HUES6 (cell line): ENCODE data around the gene TSHR.
A peak's percentile ranks its signal among the peaks of the same experiment; 100 is the strongest.

Experiments
- H3K27ac ChIP-seq: 2 replicates; pipeline ENCODE4 v1.7.0; 2013; ENCODE audit warnings: low read depth, mild to moderate bottlenecking, low read length, inconsistent platforms
- H3K27me3 ChIP-seq: 2 replicates; pipeline ENCODE4 v1.6.1; 2013; ENCODE audit warnings: low read length; ENCODE audit not compliant: control insufficient read depth, insufficient read depth
- H3K36me3 ChIP-seq: 2 replicates; pipeline ENCODE4 v1.6.1; 2013; ENCODE audit warnings: low read length; ENCODE audit not compliant: control insufficient read depth, insufficient read depth
- H3K4me1 ChIP-seq: 2 replicates; pipeline ENCODE4 v1.6.1; 2013; ENCODE audit warnings: low read length; ENCODE audit not compliant: control insufficient read depth, insufficient read depth
- H3K4me3 ChIP-seq: 2 replicates; pipeline ENCODE4 v1.5.1; 2013; ENCODE audit warnings: low read depth, low read length
- H3K9ac ChIP-seq: one replicate; pipeline ENCODE4 v1.6.1; 2013; ENCODE audit warnings: mild to moderate bottlenecking, low read length
- H3K9me3 ChIP-seq: 2 replicates; pipeline ENCODE4 v1.6.1; 2013; ENCODE audit warnings: low read depth, low read length; ENCODE audit not compliant: control insufficient read depth, insufficient read depth

The TSHR gene

DNA sequence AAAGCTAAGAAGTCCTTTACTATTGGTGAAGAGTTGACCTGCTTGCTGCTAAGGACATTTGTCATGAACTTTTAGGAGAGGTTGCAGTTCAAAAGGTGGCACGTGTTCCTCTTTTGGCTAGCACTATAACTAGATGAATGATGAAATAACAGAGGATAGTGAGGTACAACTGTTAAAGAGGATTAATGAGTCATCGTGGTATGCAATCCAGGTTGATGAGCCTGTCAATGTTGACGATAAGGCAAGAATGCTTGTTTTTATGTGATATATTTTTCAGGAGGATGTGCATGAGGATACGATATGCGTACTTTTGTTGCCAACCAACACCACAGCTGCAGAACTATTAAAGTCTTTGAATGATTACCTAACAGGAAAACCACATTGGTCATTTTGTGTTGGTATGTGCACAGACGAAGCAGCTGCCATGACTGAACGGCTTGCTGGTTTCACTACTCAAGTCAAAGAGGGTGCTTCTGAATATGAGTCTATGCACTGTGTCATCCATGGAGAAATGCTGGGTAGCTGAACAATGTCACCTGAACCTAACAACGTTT is 24.5 kb upstream of the TSHR start:
- Histone ChIP-seq H3K36me3 (no peaks in the 10 kb centered on the region), H3K27me3 (no peaks in the 10 kb centered on the region), H3K4me1 (no peaks in the 10 kb centered on the region), H3K9me3 (no peaks in the 10 kb centered on the region), H3K4me3 (no peak overlapping the region), H3K9ac (no peak overlapping the region), H3K27ac (no peak overlapping the region)

DNA sequence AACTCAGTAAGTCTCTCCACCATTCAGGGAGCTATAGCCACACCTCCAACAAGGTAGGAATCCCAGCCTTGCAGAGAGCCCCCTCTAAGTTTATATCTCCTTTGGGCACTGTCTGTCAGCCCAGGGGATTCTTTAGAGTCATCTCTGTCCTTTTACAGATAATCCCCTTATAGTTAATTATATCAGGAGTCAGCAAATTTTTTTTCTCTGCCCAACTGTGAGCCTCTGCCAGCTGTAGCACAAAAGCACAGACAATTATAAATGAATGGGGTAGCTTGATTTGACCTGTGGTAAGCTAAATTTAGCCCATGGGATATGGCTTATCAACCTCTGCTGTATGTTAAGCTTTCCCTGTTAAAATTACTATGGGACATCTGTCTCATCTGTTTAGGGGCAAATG is 22.1 kb upstream of the TSHR start:
- no peak overlapping the region for H3K27ac ChIP-seq
- no peaks in the 10 kb centered on the region for H3K27me3 ChIP-seq
- no peaks in the 10 kb centered on the region for H3K4me1 ChIP-seq
- H3K4me3 ChIP-seq, result no peak overlapping the region
- no peaks in the 10 kb centered on the region for H3K36me3 ChIP-seq
- no peak overlapping the region for H3K9ac ChIP-seq
- no peaks in the 10 kb centered on the region for H3K9me3 ChIP-seq

DNA sequence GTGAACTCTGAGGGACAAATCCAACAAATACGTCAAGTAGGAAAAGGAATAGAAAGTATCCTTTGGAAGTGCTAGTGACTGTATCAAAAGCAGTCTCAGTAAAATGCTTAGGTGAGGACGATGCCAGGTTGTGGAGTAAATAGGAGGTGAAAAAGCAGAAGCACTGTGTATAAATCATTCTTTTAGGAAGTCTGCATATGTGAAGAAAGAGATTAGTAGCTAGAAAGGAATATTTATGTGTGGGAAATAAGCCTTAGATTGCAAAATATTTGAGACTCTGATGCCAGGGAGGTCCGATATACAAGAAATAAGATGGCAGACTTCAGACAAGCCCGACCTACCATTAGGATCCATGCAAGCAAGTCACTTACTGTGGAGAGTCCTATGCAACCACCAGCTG is 21.7 kb upstream of the TSHR start:
- no peak overlapping the region for H3K27ac ChIP-seq
- no peaks in the 10 kb centered on the region for H3K4me1 ChIP-seq
- no peak overlapping the region for H3K4me3 ChIP-seq
- H3K9me3 ChIP-seq, result no peaks in the 10 kb centered on the region
- H3K36me3 ChIP-seq, result 0 out of 2 replicates have a peak, but pooled peaks cover under 1% of the 10 kb centered on the region
- H3K27me3 ChIP-seq, result no peaks in the 10 kb centered on the region
- H3K9ac ChIP-seq, result no peak overlapping the region

- Histone ChIP-seq H3K27me3 (no peaks in the 10 kb centered on the region), H3K9me3 (no peaks in the 10 kb centered on the region), H3K27ac (no peak overlapping the region), H3K4me1 (peaks cover 9% of the 10 kb centered on the region; the same call in 1 of the 2 replicates), H3K9ac (no peak overlapping the region), H3K36me3 (0 out of 2 replicates have a peak, but pooled peaks cover 4% of the 10 kb centered on the region), H3K4me3 (no peak overlapping the region)
Measured at GRCh38 chr14:80940146-80940545, 15.3 kb upstream of the TSHR start.

- Histone ChIP-seq H3K36me3 (0 out of 2 replicates have a peak, but pooled peaks cover 4% of the 10 kb centered on the region), H3K9me3 (no peaks in the 10 kb centered on the region), H3K27ac (no peak within 1 kb of the TSS), H3K27me3 (no peaks in the 10 kb centered on the region), H3K4me3 (peak within 1 kb of the TSS; percentile 81), H3K4me1 (peaks cover 9% of the 10 kb centered on the region; the same call in 1 of the 2 replicates), H3K9ac (peak within 1 kb of the TSS; percentile 28)
Measured at GRCh38 chr14:80941241-80942185, 13.9 kb upstream of the TSHR start, which contains the start of gene CEP128. TSS of gene CEP128 (minus strand) at chr14:80941738.

DNA sequence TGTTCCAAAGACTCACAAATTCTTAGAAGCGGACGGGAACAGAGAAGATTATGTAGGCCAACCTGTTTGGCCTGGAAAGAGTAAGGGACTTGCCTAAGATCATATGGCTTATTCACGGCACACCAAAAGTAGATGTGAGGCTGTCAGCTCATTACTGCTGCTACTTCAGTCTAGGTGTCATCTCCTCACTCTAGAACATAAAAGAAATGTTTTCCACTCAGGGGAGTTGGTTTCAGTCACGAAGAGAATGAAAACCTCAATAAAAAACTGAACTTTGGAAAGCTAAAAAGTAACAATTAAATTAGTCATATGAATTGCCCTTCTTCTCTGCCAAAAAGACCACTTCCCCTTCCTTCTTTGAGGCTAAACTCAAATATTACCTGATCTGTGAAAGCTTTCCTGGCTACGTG is 13.2 kb upstream of the TSHR start:
- H3K9ac ChIP-seq, result peak overlapping the region; percentile 3
- no peak overlapping the region for H3K27ac ChIP-seq
- no peaks in the 10 kb centered on the region for H3K9me3 ChIP-seq
- peak overlapping the region; percentile 61 for H3K4me3 ChIP-seq
- peaks cover 9% of the 10 kb centered on the region; the same call in 1 of the 2 replicates for H3K4me1 ChIP-seq
- no peaks in the 10 kb centered on the region for H3K27me3 ChIP-seq
- H3K36me3 ChIP-seq, result 0 out of 2 replicates have a peak, but pooled peaks cover 4% of the 10 kb centered on the region

DNA sequence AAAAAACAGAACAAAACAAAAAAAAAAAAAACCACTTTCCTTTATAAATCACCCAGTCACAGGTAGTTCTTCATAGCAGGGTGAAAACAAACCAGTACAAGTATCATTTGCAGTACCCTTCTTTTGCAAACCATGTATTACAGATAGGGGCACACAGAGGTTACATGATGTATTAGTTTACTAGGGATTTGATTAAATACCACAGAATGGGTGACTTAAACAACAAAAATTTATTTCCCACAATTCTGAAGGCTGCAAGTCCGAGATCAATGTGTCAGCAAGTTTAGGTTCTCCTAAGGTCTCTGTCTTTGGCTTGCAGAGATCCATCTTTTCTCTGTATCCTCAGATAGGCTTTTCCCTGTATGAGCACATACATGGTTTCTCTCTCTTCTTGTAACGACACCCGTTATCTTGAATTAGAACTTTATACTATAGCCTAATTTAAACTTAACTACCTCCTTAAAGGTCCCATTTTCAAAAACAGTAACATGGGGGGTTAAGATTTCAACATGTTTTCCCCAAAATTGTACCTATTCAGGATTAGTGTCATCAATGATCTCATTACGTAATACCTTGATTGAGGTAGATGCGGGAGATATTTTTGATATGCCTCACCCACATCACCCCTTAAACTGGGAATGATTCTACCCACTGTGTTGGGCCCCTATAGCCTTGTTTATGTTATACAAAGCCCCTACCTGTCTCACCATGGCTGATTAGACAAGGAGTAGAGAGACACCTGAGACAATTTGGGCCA is 10.4 kb upstream of the TSHR start:
- Histone ChIP-seq H3K27ac (no peak overlapping the region), H3K27me3 (no peaks in the 10 kb centered on the region), H3K4me1 (peaks cover 9% of the 10 kb centered on the region; the same call in 1 of the 2 replicates), H3K36me3 (no peaks in the 10 kb centered on the region), H3K4me3 (no peak overlapping the region), H3K9me3 (no peaks in the 10 kb centered on the region), H3K9ac (no peak overlapping the region)

GRCh38 chr14:80946187-80946586 is 9.2 kb upstream of the TSHR start:
- H3K4me1 ChIP-seq, result 0 out of 2 replicates have a peak, but pooled peaks cover 5% of the 10 kb centered on the region
- H3K4me3 ChIP-seq, result no peak overlapping the region
- H3K36me3 ChIP-seq, result no peaks in the 10 kb centered on the region
- no peak overlapping the region for H3K27ac ChIP-seq
- H3K9me3 ChIP-seq, result no peaks in the 10 kb centered on the region
- H3K9ac ChIP-seq, result no peak overlapping the region
- H3K27me3 ChIP-seq, result no peaks in the 10 kb centered on the region

GRCh38 chr14:80946797-80947196 is 8.6 kb upstream of the TSHR start:
- no peak overlapping the region for H3K27ac ChIP-seq
- no peaks in the 10 kb centered on the region for H3K9me3 ChIP-seq
- no peaks in the 10 kb centered on the region for H3K36me3 ChIP-seq
- H3K4me1 ChIP-seq, result 0 out of 2 replicates have a peak, but pooled peaks cover 5% of the 10 kb centered on the region
- H3K27me3 ChIP-seq, result no peaks in the 10 kb centered on the region
- H3K9ac ChIP-seq, result no peak overlapping the region
- H3K4me3 ChIP-seq, result no peak overlapping the region

- Histone ChIP-seq H3K4me1 (no peaks in the 10 kb centered on the region), H3K36me3 (no peaks in the 10 kb centered on the region), H3K4me3 (no peak overlapping the region), H3K27ac (no peak overlapping the region), H3K9ac (no peak overlapping the region), H3K27me3 (no peaks in the 10 kb centered on the region), H3K9me3 (no peaks in the 10 kb centered on the region)
Measured at GRCh38 chr14:80948291-80948690, 7.1 kb upstream of the TSHR start.
